ENCODE data around the gene IL37. TPM values are rescaled to one million over a fixed set of nuclear protein-coding genes. Genes with fewer than 3 reads are reported as not detected.

IL37 gene
- total and polyA plus RNA-seq, 2 donors (not counting 1 experiment from before 2014, with no cell fraction given), result 0.79 TPM; not detected in 1

- Mint-ChIP-seq H3K27ac (no peak overlapping the region), H3K4me3 (no peak overlapping the region), H3K9me3 (ENCODE audit: insufficient read depth) (no peaks in the 10 kb centered on the region), H3K27me3 (peaks cover 14% of the 10 kb centered on the region), H3K4me1 (no peaks in the 10 kb centered on the region)
- POLR2A ChIA-PET, result no interaction called here
- peaks cover 0 to 19% (median 15%) of the 10 kb centered on the region in 3 donors for H3K9me3 ChIP-seq (ENCODE audit: control extremely low read depth in 1 of 3, control insufficient read depth in 2 of 3, insufficient read depth in 1 of 3, low read length in 2 of 3)
- intact Hi-C loops (cut with micrococcal nuclease), result no loop called here
- H2AFZ ChIP-seq (ENCODE audit: insufficient read depth, low read depth, low read length, poor library complexity, severe bottlenecking), result no peak overlapping the region
- WGBS (ENCODE audit: insufficient coverage), result 100% methylated on average over 1 of the region's 1 CpG
- no peak for DNase-seq
- no peak overlapping the region for H3K27ac ChIP-seq (ENCODE audit: low read length in 2 of 2)
- H3K79me2 ChIP-seq (ENCODE audit: control insufficient read depth, insufficient read depth, low read length), result no peaks in the 10 kb centered on the region
- no peaks in the 10 kb centered on the region for H4K20me1 ChIP-seq (ENCODE audit: control insufficient read depth, insufficient read depth, low read length, poor library complexity, severe bottlenecking)
- no peak for TF ChIP-seq EZH2 (IDR thresholded peaks at IDR 0.05; ENCODE audit: borderline replicate concordance, insufficient read depth, low read depth, low read length, poor library complexity, severe bottlenecking)
- TF ChIP-seq CTCF (IDR thresholded peaks at IDR 0.05), result no peak
- H3K4me2 ChIP-seq (replicated peaks; ENCODE audit: low read depth, low read length, poor library complexity, severe bottlenecking), result no peak overlapping the region
- H3K27me3 ChIP-seq (replicated peaks in 1 of 4; ENCODE audit: control extremely low read depth in 1 of 4, control insufficient read depth in 3 of 4, insufficient read depth in 4 of 4, low read length in 3 of 4), result peaks cover 0 to 10% (median 4%) of the 10 kb centered on the region in 4 experiments
- H3K4me1 ChIP-seq (ENCODE audit: control insufficient read depth in 2 of 2, insufficient read depth in 2 of 2, low read length in 2 of 2), result no peaks in the 10 kb centered on the region
- H3K36me3 ChIP-seq (replicated peaks in 1 of 2; ENCODE audit: control extremely low read depth in 1 of 2, control insufficient read depth in 1 of 2, extremely low read depth in 1 of 2, insufficient read depth in 2 of 2, low read length in 1 of 2), result no peaks in the 10 kb centered on the region
- ATAC-seq (ENCODE audit: low read depth), result no peak
- no peak overlapping the region for H3K9ac ChIP-seq (ENCODE audit: low read length)
- no peak overlapping the region for H3K4me3 ChIP-seq (ENCODE audit: control extremely low read depth in 1 of 5, extremely low read depth in 1 of 5, insufficient read depth in 1 of 5, low read depth in 2 of 5, low read length in 4 of 5)
- CTCF ChIA-PET, result interaction anchor here (1.3 kb wide), 1 partner anchor 195 kb away, joined by 6 read pairs; no protein-coding TSS in a partner anchor
These were observed 34.0 kb downstream of the IL37 start for GRCh38 chr2:112944971-112945370.

GRCh38 chr2:112946086-112946485 lies 35.1 kb downstream of the IL37 start:
- 83% methylated on average over 2 of the region's 2 CpGs for WGBS (ENCODE audit: insufficient coverage)
- H3K27ac Mint-ChIP-seq, result no peak overlapping the region
- H3K27me3 Mint-ChIP-seq, result peaks cover 17% of the 10 kb centered on the region

More at GRCh38 chr2:112946086-112946485, 35.1 kb downstream of the IL37 start:
- Histone ChIP-seq H3K9ac (ENCODE audit: low read length) (no peak overlapping the region), H3K79me2 (ENCODE audit: control insufficient read depth, insufficient read depth, low read length) (no peaks in the 10 kb centered on the region), H3K36me3 (replicated peaks in 1 of 2; ENCODE audit: control extremely low read depth in 1 of 2, control insufficient read depth in 1 of 2, extremely low read depth in 1 of 2, insufficient read depth in 2 of 2, low read length in 1 of 2) (no peaks in the 10 kb centered on the region), H3K4me1 (ENCODE audit: control insufficient read depth in 2 of 2, insufficient read depth in 2 of 2, low read length in 2 of 2) (no peaks in the 10 kb centered on the region), H3K4me3 (ENCODE audit: control extremely low read depth in 1 of 5, extremely low read depth in 1 of 5, insufficient read depth in 1 of 5, low read depth in 2 of 5, low read length in 4 of 5) (no peak overlapping the region), H4K20me1 (ENCODE audit: control insufficient read depth, insufficient read depth, low read length, poor library complexity, severe bottlenecking) (no peaks in the 10 kb centered on the region), H3K27ac (ENCODE audit: low read length in 2 of 2) (no peak overlapping the region), H3K4me2 (replicated peaks; ENCODE audit: low read depth, low read length, poor library complexity, severe bottlenecking) (no peak overlapping the region), H3K9me3 (ENCODE audit: control extremely low read depth in 1 of 3, control insufficient read depth in 2 of 3, insufficient read depth in 1 of 3, low read length in 2 of 3) (peaks cover 0 to 19% (median 15%) of the 10 kb centered on the region in 3 donors), H2AFZ (ENCODE audit: insufficient read depth, low read depth, low read length, poor library complexity, severe bottlenecking) (no peak overlapping the region), H3K27me3 (replicated peaks in 1 of 4; ENCODE audit: control extremely low read depth in 1 of 4, control insufficient read depth in 3 of 4, insufficient read depth in 4 of 4, low read length in 3 of 4) (peaks cover 0 to 10% (median 4%) of the 10 kb centered on the region in 4 experiments)
- POLR2A ChIA-PET, result no interaction called here
- Mint-ChIP-seq H3K4me1 (no peaks in the 10 kb centered on the region), H3K9me3 (ENCODE audit: insufficient read depth) (no peaks in the 10 kb centered on the region), H3K4me3 (no peak overlapping the region)
- intact Hi-C loops (cut with micrococcal nuclease), result no loop called here
- no peak for TF ChIP-seq CTCF (IDR thresholded peaks at IDR 0.05)
- TF ChIP-seq EZH2 (IDR thresholded peaks at IDR 0.05; ENCODE audit: borderline replicate concordance, insufficient read depth, low read depth, low read length, poor library complexity, severe bottlenecking), result no peak
- ATAC-seq (ENCODE audit: low read depth), result no peak
- DNase-seq, result no peak
- CTCF ChIA-PET, result no interaction called here
